ENCODE data around the gene ARHGEF6. TPM values are rescaled to one million over a fixed set of nuclear protein-coding genes. Genes with fewer than 3 reads are reported as not detected.
"Not testable (repeated sequence)": the region's sequence is repeated elsewhere in the genome, so short reads cannot be mapped to it uniquely, and the experiment has no call there.

ARHGEF6 gene
- 10 to 100 TPM in 2 of 8 experiments, 1 to 10 TPM in 6; 1.5 to 15.8 (median 2.8) TPM for total RNA-seq

GRCh38 chrX:136780763-136781162, at the start of gene ARHGEF6:
ARHGEF6 (minus strand) TSS chrX:136780932; CDS start chrX:136780882, 50 bp downstream.
- WGBS, 10 experiments: 0 to 88% (median 35%) methylated on average over 1 to 10 of the region's 10 CpGs; no CpG with 5 or more reads in 4 of the 10 experiments
- Histone ChIP-seq H3K4me1 (replicated peaks in 1 of 2) (no peaks in the 10 kb centered on the region), H3K27ac (no peak within 1 kb of the TSS), H3K4me3 (no peak within 1 kb of the TSS)
- in situ Hi-C loops (cut with MboI; ENCODE audit: low pct_unique_long_range_greater_than_20kb in 2 of 9, low sequenced_read_pairs in 9 of 9, unreplicated experiment in 9 of 9): no loop called here
- peak in 2 of 8 experiments; percentile 32 to 50 for ATAC-seq (replicated peaks in 6 of 8)

- WGBS, 10 experiments: 71 to 93% methylated on average over 3 to 5 of the region's 5 CpGs; no CpG with 5 or more reads in 8 of the 10 experiments
- no peak overlapping the region for H3K4me3 ChIP-seq
- no peak for ATAC-seq (replicated peaks in 6 of 8)
- no peaks in the 10 kb centered on the region for H3K4me1 ChIP-seq (replicated peaks in 1 of 2)
- H3K27ac ChIP-seq: no peak overlapping the region
- in situ Hi-C loops (cut with MboI; ENCODE audit: low pct_unique_long_range_greater_than_20kb in 2 of 9, low sequenced_read_pairs in 9 of 9, unreplicated experiment in 9 of 9): no loop called here
Observed at GRCh38 chrX:136829413-136829812, 48.7 kb upstream of the ARHGEF6 start.

- Histone ChIP-seq H3K4me1 (replicated peaks in 1 of 2) (no peaks in the 10 kb centered on the region), H3K4me3 (no peak overlapping the region), H3K27ac (no peak overlapping the region)
- no peak for ATAC-seq (replicated peaks in 6 of 8)
- in situ Hi-C loops (cut with MboI; ENCODE audit: low pct_unique_long_range_greater_than_20kb in 2 of 9, low sequenced_read_pairs in 9 of 9, unreplicated experiment in 9 of 9): no loop called here
- no CpG with 5 or more reads among the region's 1 CpG for WGBS, 10 experiments
Observed at GRCh38 chrX:136828830-136829229, 48.1 kb upstream of the ARHGEF6 start.

- in situ Hi-C loops (cut with MboI; ENCODE audit: low pct_unique_long_range_greater_than_20kb in 2 of 9, low sequenced_read_pairs in 9 of 9, unreplicated experiment in 9 of 9): no loop called here
- peak in 1 of 8 experiments; percentile 16 for ATAC-seq (replicated peaks in 6 of 8)
- H3K4me1 ChIP-seq (replicated peaks in 1 of 2): no peaks in the 10 kb centered on the region
- H3K27ac ChIP-seq: no peak overlapping the region
- H3K4me3 ChIP-seq: no peak overlapping the region
- WGBS, 10 experiments: 0 to 83% (median 44%) methylated on average over 1 to 2 of the region's 3 CpGs; no CpG with 5 or more reads in 6 of the 10 experiments
Observed at GRCh38 chrX:136827026-136827425, 46.3 kb upstream of the ARHGEF6 start.

GRCh38 chrX:136825771-136826170, 45.0 kb upstream of the ARHGEF6 start:
- in situ Hi-C loops (cut with MboI; ENCODE audit: low pct_unique_long_range_greater_than_20kb in 2 of 9, low sequenced_read_pairs in 9 of 9, unreplicated experiment in 9 of 9): no loop called here
- no peak for ATAC-seq (replicated peaks in 6 of 8)
- 40 to 100% methylated on average over 1 of the region's 2 CpGs; no CpG with 5 or more reads in 8 of the 10 experiments for WGBS, 10 experiments
- Histone ChIP-seq H3K4me3 (no peak overlapping the region), H3K4me1 (replicated peaks in 1 of 2) (no peaks in the 10 kb centered on the region), H3K27ac (no peak overlapping the region)

GRCh38 chrX:136823175-136823574, 42.4 kb upstream of the ARHGEF6 start:
- H3K27ac ChIP-seq: no peak overlapping the region
- peak in 1 of 8 experiments; percentile 38 for ATAC-seq (replicated peaks in 6 of 8)
- no peaks in the 10 kb centered on the region for H3K4me1 ChIP-seq (replicated peaks in 1 of 2)
- WGBS, 10 experiments: 0 to 60% (median 25%) methylated on average over 1 of the region's 1 CpG; no CpG with 5 or more reads in 7 of the 10 experiments
- no peak overlapping the region for H3K4me3 ChIP-seq
- in situ Hi-C loops (cut with MboI; ENCODE audit: low pct_unique_long_range_greater_than_20kb in 2 of 9, low sequenced_read_pairs in 9 of 9, unreplicated experiment in 9 of 9): no loop called here

GRCh38 chrX:136822337-136823095, 41.8 kb upstream of the ARHGEF6 start:
- Histone ChIP-seq H3K27ac (no peak overlapping the region), H3K4me1 (replicated peaks in 1 of 2) (no peaks in the 10 kb centered on the region), H3K4me3 (no peak overlapping the region)
- ATAC-seq (replicated peaks in 6 of 8): no peak
- WGBS, 10 experiments: 17 to 100% (median 64%) methylated on average over 1 to 3 of the region's 5 CpGs; no CpG with 5 or more reads in 5 of the 10 experiments
- in situ Hi-C loops (cut with MboI; ENCODE audit: low pct_unique_long_range_greater_than_20kb in 2 of 9, low sequenced_read_pairs in 9 of 9, unreplicated experiment in 9 of 9): no loop called here

GRCh38 chrX:136819756-136820155, 39.0 kb upstream of the ARHGEF6 start:
- in situ Hi-C loops (cut with MboI; ENCODE audit: low pct_unique_long_range_greater_than_20kb in 2 of 9, low sequenced_read_pairs in 9 of 9, unreplicated experiment in 9 of 9); ATAC-seq (replicated peaks in 6 of 8); H3K4me3 ChIP-seq; H3K27ac ChIP-seq; H3K4me1 ChIP-seq (replicated peaks in 1 of 2): not testable (repeated sequence)
- 88 to 100% methylated on average over 1 to 4 of the region's 9 CpGs; no CpG with 5 or more reads in 8 of the 10 experiments for WGBS, 10 experiments

GRCh38 chrX:136819031-136819703, 38.4 kb upstream of the ARHGEF6 start:
- 42 to 100% (median 47%) methylated on average over 1 to 3 of the region's 5 CpGs; no CpG with 5 or more reads in 7 of the 10 experiments for WGBS, 10 experiments
- H3K4me1 ChIP-seq (replicated peaks in 1 of 2): no peaks in the 10 kb centered on the region
- no peak overlapping the region for H3K4me3 ChIP-seq
- no peak overlapping the region for H3K27ac ChIP-seq
- no peak for ATAC-seq (replicated peaks in 6 of 8)
- in situ Hi-C loops (cut with MboI; ENCODE audit: low pct_unique_long_range_greater_than_20kb in 2 of 9, low sequenced_read_pairs in 9 of 9, unreplicated experiment in 9 of 9): no loop called here

GRCh38 chrX:136816975-136817374, 36.2 kb upstream of the ARHGEF6 start:
- Histone ChIP-seq H3K27ac (no peak overlapping the region), H3K4me3 (no peak overlapping the region), H3K4me1 (replicated peaks in 1 of 2) (no peaks in the 10 kb centered on the region)
- ATAC-seq (replicated peaks in 6 of 8): no peak
- WGBS, 10 experiments: 54 to 100% methylated on average over 1 to 3 of the region's 3 CpGs; no CpG with 5 or more reads in 8 of the 10 experiments
- in situ Hi-C loops (cut with MboI; ENCODE audit: low pct_unique_long_range_greater_than_20kb in 2 of 9, low sequenced_read_pairs in 9 of 9, unreplicated experiment in 9 of 9): no loop called here

- 38 to 100% methylated on average over 1 to 3 of the region's 3 CpGs; no CpG with 5 or more reads in 8 of the 10 experiments for whole genome bisulfite sequencing, 10 experiments
- no peak overlapping the region for H3K27ac ChIP-seq
- in situ Hi-C loops (cut with MboI; ENCODE audit: low pct_unique_long_range_greater_than_20kb in 2 of 9, low sequenced_read_pairs in 9 of 9, unreplicated experiment in 9 of 9): no loop called here
- ATAC-seq (replicated peaks in 6 of 8): no peak
- no peak overlapping the region for H3K4me3 ChIP-seq
- no peaks in the 10 kb centered on the region for H3K4me1 ChIP-seq (replicated peaks in 1 of 2)
Observed at GRCh38 chrX:136814847-136815750, 34.4 kb upstream of the ARHGEF6 start.

- no peak for ATAC-seq (replicated peaks in 6 of 8)
- 57 to 83% methylated on average over 1 of the region's 1 CpG; no CpG with 5 or more reads in 8 of the 10 experiments for WGBS, 10 experiments
- Histone ChIP-seq H3K4me1 (replicated peaks in 1 of 2) (no peaks in the 10 kb centered on the region), H3K4me3 (no peak overlapping the region), H3K27ac (no peak overlapping the region)
- in situ Hi-C loops (cut with MboI; ENCODE audit: low pct_unique_long_range_greater_than_20kb in 2 of 9, low sequenced_read_pairs in 9 of 9, unreplicated experiment in 9 of 9): no loop called here
Observed at GRCh38 chrX:136812286-136812685, 31.6 kb upstream of the ARHGEF6 start.

All from motor neuron (in vitro differentiated cells).